ENCODE measurements around the gene CYP19A1. TPM values are rescaled to one million over a fixed set of nuclear protein-coding genes. Genes with fewer than 3 reads are reported as not detected.

Gene CYP19A1
- total and polyA plus RNA-seq, 2 of the 8 experiments (the other 6 are each of a cell fraction or from before 2014, with no cell fraction given): not detected

DNA sequence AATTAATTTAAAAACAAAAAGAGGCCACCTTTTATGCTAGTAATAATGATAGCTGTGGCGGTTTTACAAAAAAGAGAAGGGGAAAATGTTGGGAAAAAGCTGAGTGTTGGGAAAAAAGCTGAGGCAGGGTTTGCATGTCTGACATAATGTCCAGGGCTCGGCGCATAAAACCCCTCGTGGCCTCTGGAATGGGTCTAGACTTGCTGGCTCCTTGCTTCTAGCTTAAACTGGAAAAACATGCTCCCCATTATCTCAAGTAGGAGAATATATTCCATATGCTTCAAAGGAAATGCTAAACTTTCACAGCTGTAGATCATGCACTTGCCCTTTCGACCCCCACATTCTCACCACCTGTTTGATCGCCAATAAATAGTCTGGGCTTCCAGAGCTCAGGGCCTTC, 53.0 kb downstream of the CYP19A1 start:
- H2BK20ac ChIP-seq (ENCODE audit: low read length): no peak overlapping the region
- no peaks in the 10 kb centered on the region for H3K23me2 ChIP-seq (ENCODE audit: low read depth, low read length)
- no peaks in the 10 kb centered on the region for H3K79me1 ChIP-seq (ENCODE audit: low read depth, low read length)
- H3K27ac ChIP-seq (ENCODE audit: low read depth, low read length): no peak overlapping the region
- H3K4ac ChIP-seq (replicated peaks; ENCODE audit: insufficient read length, low read depth, low read length): no peak overlapping the region
- H4K91ac ChIP-seq (replicated peaks; ENCODE audit: insufficient read length, low read length): no peak overlapping the region
- no peak overlapping the region for H2AK5ac ChIP-seq (ENCODE audit: low read depth, low read length)
- H3K4me1 ChIP-seq (replicated peaks in 1 of 4; ENCODE audit: control insufficient read depth in 3 of 4, insufficient read depth in 4 of 4, low read length in 3 of 4): no peaks in the 10 kb centered on the region
- H3K79me2 ChIP-seq (ENCODE audit: control insufficient read depth in 1 of 2, insufficient read depth in 2 of 2, low read length in 2 of 2): no peaks in the 10 kb centered on the region
- H3K14ac ChIP-seq (ENCODE audit: insufficient read length): no peak overlapping the region
- FAIRE-seq: no peak
- no peak overlapping the region for H3K4me2 ChIP-seq (ENCODE audit: insufficient read depth in 1 of 2, low read depth in 2 of 2, low read length in 2 of 2)
- no peak overlapping the region for H3K23ac ChIP-seq (ENCODE audit: insufficient read length)
- no peak overlapping the region for H2BK15ac ChIP-seq (ENCODE audit: low read length)
- H2BK120ac ChIP-seq (replicated peaks; ENCODE audit: low read depth, low read length): no peak overlapping the region
- H4K20me1 ChIP-seq (replicated peaks in 1 of 2; ENCODE audit: control insufficient read depth in 1 of 2, insufficient read depth in 2 of 2, low read length in 2 of 2): peaks cover 0 to 2% of the 10 kb centered on the region in 2 experiments
- H4K8ac ChIP-seq (ENCODE audit: extremely low read depth, insufficient read depth, low read length): no peak overlapping the region
- no peaks in the 10 kb centered on the region for H3K9me3 ChIP-seq (ENCODE audit: insufficient read depth in 2 of 2, low read depth in 1 of 2, low read length in 1 of 2)
- 88% methylated on average over 6 of the region's 6 CpGs; no CpG with 5 or more reads in 1 of the 2 experiments for WGBS, 2 experiments (ENCODE audit: extremely low coverage in 1 of 2, insufficient coverage in 1 of 2, insufficient read length in 1 of 2, insufficient replicate concordance in 2 of 2, low coverage in 1 of 2, low lambda C conversion rate in 2 of 2, missing lambda C conversion rate in 1 of 2)
- no peak overlapping the region for H2BK12ac ChIP-seq (ENCODE audit: low read depth, low read length)
- H4K5ac ChIP-seq (ENCODE audit: insufficient read length, low read depth, low read length): no peak overlapping the region
- CTCF ChIA-PET (ENCODE audit: partially characterized antibody): interaction anchor here (1.0 to 12.0 kb wide), 14 partner anchors 9 to 122 kb away, joined by 3 to 263 read pairs (median 9); no protein-coding TSS in a partner anchor
- no peak for TF ChIP-seq POU5F1 (IDR thresholded peaks at IDR 0.05; ENCODE audit: low read depth, low read length)
- TF ChIP-seq RAD21 (IDR thresholded peaks at IDR 0.05 in 1 of 2, conservative IDR thresholded peaks at IDR 0.05 in 1 of 2; ENCODE audit: low read depth in 2 of 2, low read length in 2 of 2): no peak
- no peak for TF ChIP-seq SUZ12 (IDR thresholded peaks at IDR 0.05; ENCODE audit: low read length)
- no peak for TF ChIP-seq POLR2AphosphoS5 (IDR thresholded peaks at IDR 0.05; ENCODE audit: low read depth, low read length)
- TF ChIP-seq GTF2F1 (IDR thresholded peaks at IDR 0.05; ENCODE audit: borderline replicate concordance, low read depth, low read length): no peak
- TF ChIP-seq TEAD4 (IDR thresholded peaks at IDR 0.05; ENCODE audit: low read depth, low read length): no peak
- TF ChIP-seq SP4 (IDR thresholded peaks at IDR 0.05; ENCODE audit: low read length): no peak
- TF ChIP-seq BRCA1 (IDR thresholded peaks at IDR 0.05; ENCODE audit: low read depth, low read length): no peak
- TF ChIP-seq HDAC6 (IDR thresholded peaks at IDR 0.05; ENCODE audit: low read depth, low read length): no peak
- H3K4me3 ChIP-seq (ENCODE audit: extremely low read depth in 1 of 4, insufficient read depth in 2 of 4, low read depth in 3 of 4, low read length in 4 of 4): no peak overlapping the region
- H2AFZ ChIP-seq (ENCODE audit: low read length): no peak overlapping the region
- H3K56ac ChIP-seq (replicated peaks; ENCODE audit: insufficient read length, low read depth, low read length): no peak overlapping the region
- POLR2A ChIA-PET (ENCODE audit: partially characterized antibody): no interaction called here
- no peak for DNase-seq (ENCODE audit: low read depth in 1 of 2, low spot score in 2 of 2)
- H3K9ac ChIP-seq (replicated peaks in 1 of 4; ENCODE audit: extremely low read depth in 1 of 4, low read depth in 3 of 4, low read length in 3 of 4): no peak overlapping the region
- H3K18ac ChIP-seq (ENCODE audit: extremely low read depth, low read length): no peak overlapping the region
- no peak overlapping the region for H2BK5ac ChIP-seq (ENCODE audit: low read depth, low read length)
- no peaks in the 10 kb centered on the region for H3K27me3 ChIP-seq (replicated peaks in 1 of 4; ENCODE audit: control insufficient read depth in 3 of 4, extremely low read depth in 1 of 4, insufficient read depth in 3 of 4, low read length in 3 of 4)
- H3K36me3 ChIP-seq (ENCODE audit: control insufficient read depth in 2 of 4, insufficient read depth in 4 of 4, low read length in 3 of 4): no peaks in the 10 kb centered on the region
